ENCODE measurements around the gene ZNF865. TPM values are rescaled to one million over a fixed set of nuclear protein-coding genes. Genes with fewer than 3 reads are reported as not detected.

The ZNF865 gene
- total RNA-seq, 1 donor from 2014 or later: 18.4 TPM

- DNase-seq (peak; percentile 89), ATAC-seq (peak; percentile 65)
- Histone ChIP-seq H3K4me3 (peak within 1 kb of the TSS; percentile 89), H3K36me3 (peaks cover 13% of the 10 kb centered on the region), H3K27me3 (no peaks in the 10 kb centered on the region), H3K4me1 (peaks cover 51% of the 10 kb centered on the region), H3K27ac (peak within 1 kb of the TSS; percentile 84), H3K9me3 (no peaks in the 10 kb centered on the region)
- intact Hi-C loops (cut with DNase I): no loop called here
- no peak for TF ChIP-seq CTCF (IDR thresholded peaks at IDR 0.05)
These were observed 37.8 kb downstream of the ZNF865 start, which contains the start of gene ZNF581 for GRCh38 chr19:55643003-55643886. ZNF581 (plus strand) TSS chr19:55643649; CDS start chr19:55644572, 923 bp downstream.

- no peak for DNase-seq
These were observed 38.4 kb downstream of the ZNF865 start for GRCh38 chr19:55643887-55644176.

GRCh38 chr19:55644191-55644833 is 38.9 kb downstream of the ZNF865 start:
- peaks cover 50% of the 10 kb centered on the region for H3K4me1 ChIP-seq
- no peaks in the 10 kb centered on the region for H3K9me3 ChIP-seq
- peaks cover 13% of the 10 kb centered on the region for H3K36me3 ChIP-seq
- H3K4me3 ChIP-seq: peak overlapping the region; percentile 89
- no peak overlapping the region for H3K27ac ChIP-seq
- TF ChIP-seq CTCF (IDR thresholded peaks at IDR 0.05): no peak
- no peak for DNase-seq
- intact Hi-C loops (cut with DNase I): no loop called here
- ATAC-seq: no peak
- H3K27me3 ChIP-seq: no peaks in the 10 kb centered on the region

More at GRCh38 chr19:55643887-55644176, 38.4 kb downstream of the ZNF865 start:
- H3K4me1 ChIP-seq: peaks cover 50% of the 10 kb centered on the region
- H3K27me3 ChIP-seq: no peaks in the 10 kb centered on the region
- intact Hi-C loops (cut with DNase I): no loop called here
- H3K4me3 ChIP-seq: peak overlapping the region; percentile 89
- ATAC-seq: no peak
- H3K36me3 ChIP-seq: peaks cover 13% of the 10 kb centered on the region
- H3K9me3 ChIP-seq: no peaks in the 10 kb centered on the region
- TF ChIP-seq CTCF (IDR thresholded peaks at IDR 0.05): no peak
- H3K27ac ChIP-seq: peak overlapping the region; percentile 84

GRCh38 chr19:55644842-55645511 is 39.5 kb downstream of the ZNF865 start:
- TF ChIP-seq CTCF (IDR thresholded peaks at IDR 0.05): no peak

GRCh38 chr19:55645512-55645881 is 40.0 kb downstream of the ZNF865 start:
- ATAC-seq (no peak), DNase-seq (no peak)
- TF ChIP-seq CTCF (IDR thresholded peaks at IDR 0.05): no peak
- peaks cover 42% of the 10 kb centered on the region for H3K4me1 ChIP-seq
- H3K36me3 ChIP-seq: peaks cover 13% of the 10 kb centered on the region
- H3K27me3 ChIP-seq: no peaks in the 10 kb centered on the region
- no peaks in the 10 kb centered on the region for H3K9me3 ChIP-seq
- no peak overlapping the region for H3K27ac ChIP-seq
- intact Hi-C loops (cut with DNase I): no loop called here
- H3K4me3 ChIP-seq: no peak overlapping the region

More at GRCh38 chr19:55644842-55645511, 39.5 kb downstream of the ZNF865 start:
- Histone ChIP-seq H3K27me3 (no peaks in the 10 kb centered on the region), H3K36me3 (peaks cover 13% of the 10 kb centered on the region), H3K27ac (no peak overlapping the region), H3K4me1 (peaks cover 47% of the 10 kb centered on the region), H3K9me3 (no peaks in the 10 kb centered on the region), H3K4me3 (no peak overlapping the region)
- no peak for DNase-seq
- no peak for ATAC-seq
- intact Hi-C loops (cut with DNase I): no loop called here

Data from upper lobe of right lung (tissue), 1 donor.